ENCODE results near the gene PDP2. TPM values are rescaled to one million over a fixed set of nuclear protein-coding genes. Genes with fewer than 3 reads are reported as not detected.
A peak's percentile ranks its signal among the peaks of the same experiment; 100 is the strongest.

PDP2 gene
- total and polyA plus RNA-seq, 10 donors: 1.0 to 9.6 (median 5.6) TPM

GRCh38 chr16:66902648-66903543 lies 22.6 kb downstream of the PDP2 start:
- TF ChIP-seq POLR2A (IDR thresholded peaks at IDR 0.05) (no peak), POLR2AphosphoS5 (IDR thresholded peaks at IDR 0.05) (no peak), CTCF (IDR thresholded peaks at IDR 0.05 in 8 of 11, conservative IDR thresholded peaks at IDR 0.05 in 3 of 11) (no peak)
- H3K27me3 ChIP-seq (replicated peaks in 1 of 7): no peaks in the 10 kb centered on the region
- peaks cover 0 to 16% (median 7%) of the 10 kb centered on the region in 6 donors for H3K4me1 ChIP-seq
- no peaks in the 10 kb centered on the region for H3K9me3 ChIP-seq
- H3K4me3 ChIP-seq: no peak overlapping the region
- DNase-seq: peak; percentile 38
- peak overlapping the region in 2 of 8 donors; percentile 11 to 21 for H3K27ac ChIP-seq
- H3K36me3 ChIP-seq: no peaks in the 10 kb centered on the region
- intact Hi-C loops (cut with DNase I; ENCODE audit: low total_unique reads): no loop called here
- WGBS, 5 donors: 54 to 73% (median 61%) methylated on average over 11 to 14 of the region's 14 CpGs

- Histone ChIP-seq H3K9me3 (no peaks in the 10 kb centered on the region), H3K27ac (peak overlapping the region in 2 of 8 donors; percentile 11 to 21), H3K4me1 (peaks cover 0 to 16% (median 7%) of the 10 kb centered on the region in 6 donors), H3K4me3 (no peak overlapping the region), H3K36me3 (no peaks in the 10 kb centered on the region), H3K27me3 (replicated peaks in 1 of 7) (no peaks in the 10 kb centered on the region)
- intact Hi-C loops (cut with DNase I; ENCODE audit: low total_unique reads): no loop called here
- no peak for TF ChIP-seq POLR2AphosphoS5 (IDR thresholded peaks at IDR 0.05)
- TF ChIP-seq CTCF (IDR thresholded peaks at IDR 0.05 in 8 of 11, conservative IDR thresholded peaks at IDR 0.05 in 3 of 11): no peak
- TF ChIP-seq POLR2A (IDR thresholded peaks at IDR 0.05): no peak
- 85 to 90% (median 87%) methylated on average over 8 to 11 of the region's 11 CpGs for WGBS, 5 donors
- peak; percentile 51 for DNase-seq
Observed at GRCh38 chr16:66903544-66904427, 23.5 kb downstream of the PDP2 start.

- Histone ChIP-seq H3K27ac (no peak overlapping the region), H3K9me3 (no peaks in the 10 kb centered on the region), H3K36me3 (no peaks in the 10 kb centered on the region), H3K4me1 (peaks cover 0 to 13% (median 7%) of the 10 kb centered on the region in 6 donors), H3K27me3 (replicated peaks in 1 of 7) (no peaks in the 10 kb centered on the region), H3K4me3 (no peak overlapping the region)
- WGBS, 5 donors: 86 to 97% (median 90%) methylated on average over 12 to 13 of the region's 13 CpGs
- no peak for TF ChIP-seq POLR2A (IDR thresholded peaks at IDR 0.05)
- no peak for TF ChIP-seq POLR2AphosphoS5 (IDR thresholded peaks at IDR 0.05)
- no peak for TF ChIP-seq CTCF (IDR thresholded peaks at IDR 0.05 in 8 of 11, conservative IDR thresholded peaks at IDR 0.05 in 3 of 11)
- intact Hi-C loops (cut with DNase I; ENCODE audit: low total_unique reads): no loop called here
- DNase-seq: no peak
Observed at GRCh38 chr16:66904428-66904845, 24.1 kb downstream of the PDP2 start.
